ENCODE results near the gene CFAP73.

Gene CFAP73

DNA sequence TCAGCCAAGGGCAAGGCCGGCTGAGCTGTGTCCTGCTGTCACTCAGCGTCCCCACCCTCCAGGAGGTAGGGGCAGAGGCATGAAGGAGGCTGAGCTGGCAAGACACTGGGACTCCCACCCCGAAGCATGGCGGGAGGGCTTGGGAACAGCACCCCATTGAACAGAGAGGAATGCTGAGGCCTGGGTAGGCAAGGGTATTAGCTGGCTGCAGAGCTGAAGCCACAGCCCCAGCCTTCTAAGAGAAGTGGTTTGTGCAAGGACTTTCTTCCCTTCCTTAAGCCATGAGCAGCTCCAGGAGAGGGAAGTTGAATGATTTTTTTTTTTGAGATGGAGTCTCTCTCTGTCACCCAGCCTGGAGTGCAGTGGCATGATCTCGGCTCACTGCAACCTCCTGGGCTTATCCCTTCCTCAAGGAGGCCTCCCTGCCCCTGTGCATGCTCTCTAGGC lies 6.6 kb upstream of the CFAP73 start:
- Histone ChIP-seq H3F3A (ENCODE audit: insufficient read depth) (no peaks in the 10 kb centered on the region), H3K9me3 (ENCODE audit: insufficient read depth, low read length) (no peaks in the 10 kb centered on the region), H3K79me2 (ENCODE audit: insufficient read depth, low read length) (no peaks in the 10 kb centered on the region), H3K27ac (ENCODE audit: low read depth, low read length) (no peak overlapping the region), H4K20me1 (ENCODE audit: low read depth, low read length) (no peaks in the 10 kb centered on the region), H3K4me2 (ENCODE audit: low read depth, low read length, poor library complexity, severe bottlenecking) (no peak overlapping the region), H3K36me3 (ENCODE audit: low read length) (no peaks in the 10 kb centered on the region), H3K27me3 (ENCODE audit: low read length) (no peaks in the 10 kb centered on the region), H3K9ac (ENCODE audit: low read length) (no peak overlapping the region), H2AFZ (ENCODE audit: low read depth, low read length, severe bottlenecking) (no peak overlapping the region), H3K9me2 (replicated peaks; ENCODE audit: insufficient read depth, low read length) (no peaks in the 10 kb centered on the region), H3K4me3 (ENCODE audit: insufficient read depth, low read length, poor library complexity, severe bottlenecking) (no peak overlapping the region)
- no peak for TF ChIP-seq CTCF (IDR thresholded peaks at IDR 0.05; ENCODE audit: insufficient read depth, low read length, poor library complexity, severe bottlenecking)
- TF ChIP-seq EZH2phosphoT487 (conservative IDR thresholded peaks at IDR 0.05; ENCODE audit: low read length): no peak

DNA sequence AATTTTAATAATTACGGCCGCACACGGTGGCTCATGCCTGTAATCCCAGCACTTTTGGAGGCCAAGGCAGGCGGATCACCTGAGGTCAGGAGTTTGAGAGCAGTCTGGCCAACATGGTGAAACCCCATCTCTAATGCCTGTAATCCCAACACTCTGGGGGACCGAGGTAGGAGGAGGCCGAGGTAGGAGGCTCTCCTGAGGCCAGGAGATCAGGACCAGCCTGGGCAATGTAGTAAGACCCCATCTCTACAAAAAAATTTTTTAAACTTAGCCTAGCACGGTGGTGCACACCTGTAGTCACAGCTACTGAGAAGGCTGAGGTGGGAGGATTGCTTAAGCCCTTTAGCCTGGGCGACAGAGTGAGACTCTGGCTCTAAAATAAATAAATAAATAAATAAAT lies 5.6 kb upstream of the CFAP73 start:
- Histone ChIP-seq H3F3A (ENCODE audit: insufficient read depth) (no peaks in the 10 kb centered on the region), H3K36me3 (ENCODE audit: low read length) (no peaks in the 10 kb centered on the region), H3K4me3 (ENCODE audit: insufficient read depth, low read length, poor library complexity, severe bottlenecking) (no peak overlapping the region), H3K9me2 (replicated peaks; ENCODE audit: insufficient read depth, low read length) (no peaks in the 10 kb centered on the region), H2AFZ (ENCODE audit: low read depth, low read length, severe bottlenecking) (no peak overlapping the region), H3K4me2 (ENCODE audit: low read depth, low read length, poor library complexity, severe bottlenecking) (no peak overlapping the region), H3K27me3 (ENCODE audit: low read length) (no peaks in the 10 kb centered on the region), H4K20me1 (ENCODE audit: low read depth, low read length) (no peaks in the 10 kb centered on the region), H3K79me2 (ENCODE audit: insufficient read depth, low read length) (no peaks in the 10 kb centered on the region), H3K9ac (ENCODE audit: low read length) (no peak overlapping the region), H3K9me3 (ENCODE audit: insufficient read depth, low read length) (no peaks in the 10 kb centered on the region), H3K27ac (ENCODE audit: low read depth, low read length) (no peak overlapping the region)
- TF ChIP-seq EZH2phosphoT487 (conservative IDR thresholded peaks at IDR 0.05; ENCODE audit: low read length): no peak
- TF ChIP-seq CTCF (IDR thresholded peaks at IDR 0.05; ENCODE audit: insufficient read depth, low read length, poor library complexity, severe bottlenecking): no peak

- no peaks in the 10 kb centered on the region for H3K36me3 ChIP-seq (ENCODE audit: low read length)
Observed at GRCh38 chr12:113144806-113145205, 4.7 kb upstream of the CFAP73 start.

More at GRCh38 chr12:113144806-113145205, 4.7 kb upstream of the CFAP73 start:
- TF ChIP-seq EZH2phosphoT487 (conservative IDR thresholded peaks at IDR 0.05; ENCODE audit: low read length): no peak
- no peak for TF ChIP-seq CTCF (IDR thresholded peaks at IDR 0.05; ENCODE audit: insufficient read depth, low read length, poor library complexity, severe bottlenecking)
- Histone ChIP-seq H3K79me2 (ENCODE audit: insufficient read depth, low read length) (no peaks in the 10 kb centered on the region), H3K9me3 (ENCODE audit: insufficient read depth, low read length) (no peaks in the 10 kb centered on the region), H3F3A (ENCODE audit: insufficient read depth) (no peaks in the 10 kb centered on the region), H2AFZ (ENCODE audit: low read depth, low read length, severe bottlenecking) (no peak overlapping the region), H3K4me3 (ENCODE audit: insufficient read depth, low read length, poor library complexity, severe bottlenecking) (no peak overlapping the region), H3K9me2 (replicated peaks; ENCODE audit: insufficient read depth, low read length) (no peaks in the 10 kb centered on the region), H3K9ac (ENCODE audit: low read length) (no peak overlapping the region), H4K20me1 (ENCODE audit: low read depth, low read length) (no peaks in the 10 kb centered on the region), H3K27ac (ENCODE audit: low read depth, low read length) (no peak overlapping the region), H3K4me2 (ENCODE audit: low read depth, low read length, poor library complexity, severe bottlenecking) (no peak overlapping the region), H3K27me3 (ENCODE audit: low read length) (no peaks in the 10 kb centered on the region)

All from SU-DHL-6 (cell line).